GM12892 (cell line): Measurements from ENCODE around the gene GNGT2.

Experiments
- POLR2A ChIP-seq: IDR thresholded peaks from 2 replicates; pipeline ENCODE4 v1.6.1; 2011; ENCODE audit warnings: low read depth, low read length, control low read depth
- POLR2AphosphoS5 ChIP-seq: IDR thresholded peaks from 2 replicates; pipeline ENCODE4 v1.6.1; 2011; ENCODE audit warnings: low read depth, low read length, control low read depth
- TAF1 ChIP-seq: IDR thresholded peaks from 2 replicates; pipeline ENCODE4 v1.6.1; 2011; ENCODE audit warnings: low read depth, mild to moderate bottlenecking, control low read depth, low read length, borderline replicate concordance

DNA sequence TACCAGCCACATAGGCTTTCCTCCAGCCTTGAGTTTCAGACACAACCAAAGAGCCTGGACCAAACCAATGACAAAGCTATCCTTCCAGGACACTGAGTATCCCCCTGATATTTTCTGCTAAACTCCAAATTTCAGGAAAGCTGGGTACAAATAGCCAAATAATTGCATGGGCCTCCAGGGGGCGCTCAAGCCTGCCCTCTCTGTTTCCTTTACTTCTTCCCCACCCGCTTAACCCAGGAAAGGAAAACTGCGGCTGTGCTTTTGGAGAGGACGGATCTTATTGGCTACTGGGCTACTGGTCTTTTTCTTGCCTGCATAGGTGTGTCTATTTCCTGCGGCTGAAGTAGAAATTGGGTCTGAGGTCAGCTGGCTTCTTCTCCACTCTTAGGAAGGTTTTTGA is 30.1 kb downstream of the GNGT2 start:
- TF ChIP-seq POLR2AphosphoS5 (no peak), POLR2A (no peak), TAF1 (no peak)
